Mesenteric fat pad (tissue), 1 donor: ENCODE data around the gene NCOA3. TPM values are rescaled to one million over a fixed set of nuclear protein-coding genes. Genes with fewer than 3 reads are reported as not detected.
"Not testable (repeated sequence)": the region's sequence is repeated elsewhere in the genome, so short reads cannot be mapped to it uniquely, and the experiment has no call there.

Experiments
- DNase-seq: peaks from one replicate; pipeline ENCODE4 v3.0.0-alpha.2; 2020; ENCODE audit warnings: low spot score
- long read RNA-seq: library from polyadenylated mRNA; unstranded; transcript quantifications from one replicate; pipeline ENCODE4 v2.0.0, GENCODE V29; 2020
- total RNA-seq: library from RNA; stranded (reverse); fragmentation: NEBNext Ultra II Directional; extraction: Animal tissue kit (Norgen Biotek cat#: 25700); gene quantifications from one replicate; pipeline ENCODE4 v1.2.1, GENCODE V29; 2021
- donor health status: DM: yes; HTN: yes; CAD: no.

Gene NCOA3
- 37.0 TPM for total RNA-seq
- long read RNA-seq, partial matches to known transcripts: 4 of 13 reads
- long read RNA-seq, other reads (novel, unspliced or antisense): 9 of 13 reads

DNA sequence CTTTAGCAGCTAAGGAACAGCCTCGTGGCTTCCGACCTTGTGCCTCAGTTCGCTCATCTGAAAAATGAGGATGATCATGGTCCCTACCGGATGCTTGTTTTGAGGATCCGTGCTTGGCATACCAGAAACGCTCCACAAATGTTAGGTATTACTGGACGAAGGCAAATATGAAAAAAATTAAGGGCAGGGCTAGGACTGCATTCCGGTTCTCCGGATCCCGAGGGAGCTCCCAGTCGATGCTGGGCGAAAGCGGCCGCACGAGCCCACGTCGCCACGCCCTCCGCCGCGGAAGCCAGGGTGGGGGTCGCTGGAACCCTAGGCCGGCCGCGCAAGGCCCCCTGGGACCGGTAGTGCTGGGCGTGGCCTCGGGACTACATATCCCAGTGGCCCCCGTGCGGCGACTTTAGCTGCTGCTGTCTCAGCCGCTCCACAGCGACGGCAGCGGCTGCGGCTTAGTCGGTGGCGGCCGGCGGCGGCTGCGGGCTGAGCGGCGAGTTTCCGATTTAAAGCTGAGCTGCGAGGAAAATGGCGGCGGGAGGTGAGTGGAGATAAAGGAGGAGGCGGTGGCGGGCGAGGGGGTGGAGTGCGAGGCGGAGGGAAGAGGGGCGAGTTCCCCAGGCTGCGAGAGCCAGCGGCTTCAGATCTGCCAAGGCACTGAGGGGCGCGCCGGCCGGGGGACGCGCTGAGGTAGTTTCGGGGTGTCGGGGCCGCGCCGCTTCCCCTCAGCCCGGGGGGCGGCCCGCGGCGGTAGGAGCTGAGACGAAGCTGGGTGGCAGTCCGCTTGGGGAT is at the start of gene NCOA3:
TSS of gene NCOA3 (plus strand) at position 406 of the 789 bp plus-strand sequence. CDS start 120,361 bp downstream, outside the sequence.
- DNase-seq: peak; percentile 97

DNA sequence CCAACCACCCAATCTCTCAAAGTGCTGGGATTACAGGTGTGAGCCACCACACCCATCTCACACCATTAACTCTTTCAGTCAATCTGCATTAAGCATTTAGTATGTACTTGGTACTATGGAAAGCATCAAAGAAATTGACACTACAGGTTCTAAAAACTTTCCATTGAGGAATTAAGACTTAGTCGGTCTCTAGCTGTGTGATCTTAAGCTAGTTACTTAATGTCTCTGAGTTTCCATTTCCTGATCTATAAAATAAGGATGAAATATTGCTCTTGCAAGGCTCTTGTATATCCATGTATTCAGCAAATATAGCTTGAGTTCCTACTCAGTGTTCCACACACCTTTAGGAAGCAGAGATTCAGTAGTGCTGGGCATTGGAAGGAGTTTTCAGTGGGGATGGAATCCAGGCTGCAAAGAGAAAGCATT is 48.9 kb upstream of the NCOA3 start:
- DNase-seq: no peak

DNA sequence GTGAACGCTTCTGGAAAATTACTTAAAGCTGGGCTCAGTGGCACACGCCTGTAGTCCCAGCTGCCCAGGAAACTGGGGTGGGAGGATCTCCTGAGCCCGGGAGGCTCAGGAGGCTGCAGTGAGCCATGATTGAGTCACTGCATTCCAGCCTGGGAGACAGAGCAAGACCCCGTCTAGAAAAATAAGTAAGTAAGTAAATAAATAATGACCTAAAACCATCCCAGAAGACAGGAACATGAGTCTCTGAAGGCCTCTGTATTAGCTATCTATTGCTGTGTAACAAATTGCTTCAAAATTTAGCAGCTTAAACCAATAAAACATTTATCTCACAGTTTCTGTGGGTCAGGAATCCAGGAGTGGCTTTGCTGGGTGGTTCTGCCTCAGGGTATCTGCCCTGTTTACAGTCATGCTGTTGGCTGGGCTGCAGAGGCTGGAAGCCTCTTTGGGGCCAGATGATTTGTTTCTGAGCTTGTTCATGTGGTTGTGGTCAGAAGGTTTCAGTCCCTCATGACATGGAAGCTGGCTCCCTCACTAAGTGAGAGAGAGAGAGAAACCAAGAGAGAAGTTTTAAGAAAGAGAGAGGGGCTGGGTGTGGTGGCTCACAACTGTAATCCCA is 48.4 kb upstream of the NCOA3 start:
- no peak for DNase-seq

DNA sequence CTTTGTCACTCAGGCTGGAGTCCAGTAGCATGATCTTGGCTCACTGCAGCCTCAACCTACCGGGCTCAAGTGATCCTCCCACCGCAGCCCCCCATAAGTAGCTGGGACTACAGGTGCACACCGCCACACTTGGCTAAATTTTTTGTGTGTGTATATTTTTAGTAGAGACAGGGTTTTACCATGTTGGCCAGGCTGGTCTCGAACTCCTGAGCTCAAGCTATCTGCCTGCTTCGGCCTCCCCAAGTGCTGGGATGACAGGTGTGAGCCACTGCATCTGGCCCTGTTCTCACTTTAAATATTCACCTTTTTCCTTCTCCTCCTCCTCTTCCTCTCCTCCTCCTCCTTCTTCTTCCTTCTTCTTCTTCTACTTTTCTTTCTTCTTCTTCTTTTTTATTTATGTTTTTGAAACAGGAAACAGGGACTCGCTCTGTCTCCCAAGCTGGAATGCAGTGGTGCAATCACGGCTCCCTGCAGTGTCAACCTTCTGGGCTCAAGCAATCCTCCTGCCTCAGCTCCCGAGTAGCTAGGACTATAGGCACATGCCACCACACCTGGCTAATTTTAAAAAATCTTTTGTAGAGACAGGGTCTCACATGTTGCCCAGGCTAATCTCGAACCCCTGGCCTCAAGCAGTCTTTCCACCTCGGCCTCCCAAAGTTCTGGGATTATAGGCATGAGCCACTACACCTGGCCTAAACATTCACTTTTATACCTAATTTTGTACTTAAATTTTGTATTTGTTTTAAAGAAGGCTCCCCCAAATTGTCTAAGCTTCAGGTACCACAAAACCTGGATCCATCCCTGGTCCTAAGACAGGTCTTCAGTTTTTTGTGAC is 47.2 kb upstream of the NCOA3 start:
- no peak for DNase-seq

DNA sequence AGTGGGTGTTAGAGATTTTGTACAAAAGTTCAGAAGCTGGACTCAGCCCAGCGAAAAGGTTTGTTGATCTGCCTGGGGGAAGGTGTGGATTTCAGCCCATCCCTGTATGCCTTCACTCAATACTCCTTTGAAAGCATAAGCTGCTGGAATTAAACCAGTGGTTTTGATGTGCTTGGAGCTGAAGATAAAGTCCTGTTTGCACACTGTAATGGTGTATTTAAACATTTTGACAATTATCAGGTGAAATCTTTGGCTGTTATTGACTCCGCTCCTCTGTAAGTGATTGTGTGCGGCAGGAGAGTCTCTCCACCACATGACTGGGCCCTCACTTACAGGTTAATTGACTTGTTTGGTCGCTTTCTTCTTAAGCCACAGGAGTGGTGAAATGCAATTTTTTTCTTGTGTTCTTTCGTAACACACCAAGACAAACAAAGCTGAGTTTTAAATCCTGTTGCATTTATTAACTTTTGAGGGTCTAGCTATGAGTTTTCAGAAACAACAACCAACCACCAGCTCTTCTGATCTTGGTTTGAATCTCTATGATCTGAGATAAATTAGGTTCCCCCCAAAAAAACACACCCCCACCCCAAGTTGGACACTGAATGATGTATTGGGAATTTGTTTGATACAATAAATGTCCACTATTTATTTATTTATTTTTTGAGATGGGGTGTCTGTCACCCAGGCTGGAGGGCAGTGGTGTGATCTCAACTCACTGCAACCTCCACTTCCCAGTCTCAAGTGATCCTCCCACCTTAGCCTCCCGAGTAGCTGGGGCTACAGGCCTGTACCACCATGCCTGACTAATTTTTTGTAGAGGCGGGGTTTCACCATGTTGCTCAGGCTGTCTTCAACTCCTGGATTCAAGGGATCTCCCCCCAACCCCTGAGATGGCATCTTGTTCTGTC is 46.3 kb upstream of the NCOA3 start:
- no peak for DNase-seq

DNA sequence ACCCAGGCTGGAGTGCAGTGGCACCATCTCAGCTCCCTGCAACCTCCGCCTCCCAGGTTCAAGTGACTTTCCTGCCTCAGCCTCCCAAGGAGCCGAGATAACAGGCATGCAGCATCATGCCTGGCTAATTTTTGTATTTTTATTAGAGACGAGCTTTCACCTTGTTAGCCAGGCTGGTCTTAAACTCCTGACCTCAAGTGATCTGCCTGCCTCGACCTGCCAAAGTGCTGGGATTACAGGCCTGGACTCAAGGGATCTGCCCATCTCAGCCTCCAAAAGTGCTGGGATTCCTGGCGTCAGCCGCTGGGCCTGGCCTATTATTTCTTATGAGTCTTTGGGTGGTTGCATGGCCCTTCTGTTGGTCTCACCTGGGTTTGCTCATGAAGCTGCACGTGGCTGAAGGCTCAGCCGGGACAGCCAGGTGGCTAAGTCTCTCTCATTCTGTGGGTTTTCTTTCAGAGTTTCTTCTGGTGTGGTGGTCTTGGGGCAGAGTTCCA is 45.6 kb upstream of the NCOA3 start:
- no peak for DNase-seq

DNA sequence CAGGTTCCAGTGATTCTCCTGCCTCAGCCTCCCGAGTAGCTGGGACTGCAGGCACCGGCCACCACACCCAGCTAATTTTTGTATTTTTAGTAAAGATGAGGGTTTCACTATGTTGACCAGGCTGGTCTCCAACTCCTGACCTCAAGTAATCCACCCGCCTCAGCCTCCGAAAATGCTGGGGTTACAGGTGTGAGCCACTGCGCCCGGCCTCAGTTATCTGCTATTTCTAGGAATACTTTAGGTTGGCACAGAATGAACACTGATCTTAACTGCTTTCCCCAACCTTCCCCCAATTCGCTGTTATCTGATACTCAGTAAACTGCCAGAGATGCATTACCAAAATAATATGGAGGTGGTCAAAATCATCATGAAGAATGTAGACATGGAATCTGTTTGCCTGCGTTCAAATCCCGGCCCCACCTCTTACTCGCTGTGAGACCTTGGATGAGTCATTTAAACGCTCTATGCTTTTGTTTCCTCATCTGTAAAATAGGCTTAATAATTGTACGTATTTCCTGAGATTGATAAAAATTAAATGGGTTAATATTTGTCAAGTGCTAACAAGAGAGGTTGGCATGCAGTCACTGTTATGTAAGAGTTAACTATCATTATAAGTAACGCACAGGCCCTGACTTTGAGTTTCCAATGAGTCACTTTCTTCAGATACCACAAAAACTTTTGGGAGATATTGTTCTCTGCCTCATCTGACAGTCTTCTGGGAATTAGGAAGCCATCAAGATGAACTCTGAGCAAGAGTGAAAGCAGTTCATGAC is 44.5 kb upstream of the NCOA3 start:
- DNase-seq: no peak

DNA sequence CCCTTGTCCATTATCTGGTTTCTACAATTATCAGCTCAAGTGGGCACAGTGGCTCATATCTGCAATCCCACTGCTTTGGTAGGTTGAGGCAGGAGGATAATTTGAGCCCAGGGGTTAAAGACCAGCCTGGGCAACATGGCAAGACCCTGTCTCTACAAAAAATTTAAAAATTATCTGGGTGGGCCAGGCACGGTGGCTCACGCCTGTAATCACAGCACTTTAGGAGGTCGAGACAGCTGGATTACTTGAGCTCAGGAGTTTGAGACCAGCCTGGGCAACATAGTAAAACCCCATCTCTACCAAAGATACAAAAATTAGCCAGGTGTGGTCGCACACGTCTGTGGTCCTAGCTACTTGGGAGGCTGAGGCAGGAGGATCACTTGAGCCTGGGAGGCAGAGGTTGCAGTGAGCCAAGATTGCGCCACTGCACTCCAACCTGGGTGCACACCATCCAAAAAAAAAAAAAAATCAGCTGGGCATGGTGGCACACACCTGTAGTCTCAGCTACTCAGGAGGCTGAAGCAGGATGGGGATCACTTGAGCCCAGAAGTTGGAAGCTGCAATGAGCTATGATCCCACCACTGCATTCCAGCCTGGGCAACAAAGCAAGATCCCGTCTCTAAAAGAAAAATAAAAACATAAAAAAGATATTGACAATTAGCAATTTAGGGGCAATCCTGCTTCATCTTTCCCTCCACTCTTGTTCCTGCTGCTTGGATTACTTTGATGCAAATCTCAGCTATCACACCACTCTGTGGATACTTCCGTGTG is 43.2 kb upstream of the NCOA3 start:
- not testable (repeated sequence) for DNase-seq

DNA sequence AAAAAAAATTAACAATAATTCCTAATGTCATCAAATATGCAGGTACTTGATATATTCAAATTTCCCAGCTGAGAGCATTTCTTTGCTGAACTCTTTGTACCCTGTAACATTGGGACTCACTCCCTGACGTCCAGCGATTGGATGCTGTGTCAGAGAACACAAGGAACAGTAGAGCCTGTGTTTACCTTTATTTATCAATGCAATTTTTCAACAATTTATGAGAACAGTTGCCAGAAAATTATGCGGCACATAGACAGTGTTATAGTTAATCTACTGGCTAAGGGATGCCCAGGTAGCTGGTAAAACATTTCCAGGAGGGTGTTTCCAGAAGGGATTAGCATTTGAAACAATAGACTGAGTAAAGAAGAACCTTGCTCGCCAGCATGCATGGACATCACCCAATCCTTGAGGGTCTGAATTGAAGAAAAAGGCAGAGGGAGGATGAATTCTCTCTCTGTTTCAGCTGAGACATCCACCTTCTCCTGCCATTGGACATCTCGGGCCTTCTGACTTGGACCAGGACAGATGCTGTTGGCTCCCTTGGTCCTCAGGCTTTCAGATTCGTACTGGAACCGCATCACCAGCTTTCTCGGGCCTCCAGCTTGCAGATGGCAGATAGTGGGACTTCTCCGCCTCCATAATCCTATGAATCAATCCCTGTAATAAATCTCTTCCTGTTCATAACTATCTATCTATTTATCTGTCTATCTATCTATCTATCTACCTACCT is 42.2 kb upstream of the NCOA3 start:
- DNase-seq: no peak

DNA sequence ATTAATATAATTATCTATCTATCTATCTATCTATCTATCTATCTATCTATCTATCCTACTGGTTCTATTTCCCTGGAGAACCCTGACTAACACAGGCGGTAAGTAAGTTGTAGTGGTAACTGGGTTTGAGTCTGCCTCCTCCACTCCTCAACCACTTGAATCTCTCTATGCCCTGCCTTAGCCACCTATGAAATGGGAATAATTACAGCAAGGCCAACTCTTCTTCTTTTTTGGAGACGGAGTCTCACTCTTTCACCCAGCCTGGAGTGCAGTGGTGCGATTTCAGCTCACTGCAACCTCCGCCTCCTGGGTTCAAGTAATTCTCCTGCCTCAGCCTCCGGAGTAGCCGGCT is 41.0 kb upstream of the NCOA3 start:
- DNase-seq: not testable (repeated sequence)

DNA sequence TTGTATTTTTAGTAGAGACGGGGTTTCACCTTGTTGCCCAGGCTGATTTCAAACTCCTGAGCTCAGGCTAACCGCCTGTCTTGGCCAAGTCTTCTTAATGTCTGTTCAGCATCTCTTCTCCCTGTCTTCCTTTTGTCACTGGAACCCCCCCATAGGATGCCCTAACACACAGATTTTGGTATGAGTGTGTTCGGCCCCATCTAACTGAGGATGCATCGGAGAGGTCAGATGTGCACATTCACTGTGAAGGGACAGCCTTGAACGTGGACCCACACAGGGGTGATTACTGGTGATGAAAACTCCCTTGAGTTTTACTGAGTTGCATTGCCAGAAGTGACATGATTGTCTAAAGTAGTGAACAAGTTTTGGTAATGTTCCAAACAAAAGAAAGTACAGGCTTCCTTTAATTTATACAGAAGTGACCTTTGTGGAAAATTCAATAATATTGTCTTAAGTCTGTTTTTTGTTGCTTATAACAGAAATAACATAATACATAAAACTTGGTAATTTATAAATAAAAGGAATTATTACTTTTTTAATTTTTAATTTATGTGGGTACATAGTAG is 40.5 kb upstream of the NCOA3 start:
- DNase-seq: no peak

DNA sequence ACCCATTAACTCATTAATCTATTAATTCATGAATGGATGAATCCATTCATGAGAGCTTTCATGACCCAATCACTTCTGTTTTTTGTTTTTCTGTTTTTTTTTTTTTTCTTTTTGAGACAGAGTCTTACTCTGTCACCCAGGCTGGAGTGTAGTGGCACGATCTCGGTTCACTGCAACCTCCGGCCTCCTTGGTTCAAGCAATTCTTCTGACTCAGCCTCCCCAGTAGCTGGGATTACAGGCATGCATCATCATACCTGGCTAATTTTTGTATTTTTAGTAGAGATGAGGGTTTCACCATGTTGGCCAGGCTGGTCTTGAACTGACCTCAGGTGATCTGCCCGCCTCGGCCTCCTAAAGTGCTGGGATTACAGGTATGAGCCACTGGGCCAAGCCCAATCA is 39.8 kb upstream of the NCOA3 start:
- DNase-seq: not testable (repeated sequence)

DNA sequence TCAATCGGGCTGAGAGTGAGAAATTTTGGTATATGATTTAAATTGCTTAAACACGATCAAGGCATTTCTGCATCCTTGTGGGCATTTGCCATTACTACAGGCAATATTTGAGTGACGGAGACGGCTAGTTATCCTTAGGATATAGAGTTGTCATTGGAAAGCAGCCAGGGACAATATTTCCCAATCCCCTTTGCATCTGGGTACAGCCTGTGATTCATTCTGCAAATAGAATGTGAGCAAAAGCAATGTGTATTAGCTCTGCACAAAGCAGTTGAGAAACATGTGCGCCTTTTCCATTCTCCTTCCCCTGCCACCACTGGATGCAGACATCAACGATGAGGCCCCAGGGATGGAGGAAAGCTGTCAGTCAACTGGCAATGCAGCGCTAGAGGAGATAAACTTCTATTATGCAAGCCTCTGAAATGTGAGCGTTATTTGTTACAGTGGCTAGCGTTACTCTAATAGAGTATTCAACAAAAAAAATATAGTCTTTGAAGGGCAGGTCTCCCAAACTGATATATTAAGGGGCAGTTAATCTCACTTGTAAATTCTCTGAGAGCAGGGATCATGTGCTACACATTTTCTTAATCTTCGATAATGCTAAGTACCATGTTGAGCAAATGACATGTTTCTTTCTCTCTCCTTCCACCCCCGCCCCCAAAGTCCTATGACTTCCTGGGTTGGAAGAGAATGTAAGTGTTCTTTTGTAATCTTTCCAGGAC is 37.1 kb upstream of the NCOA3 start:
- DNase-seq: no peak

DNA sequence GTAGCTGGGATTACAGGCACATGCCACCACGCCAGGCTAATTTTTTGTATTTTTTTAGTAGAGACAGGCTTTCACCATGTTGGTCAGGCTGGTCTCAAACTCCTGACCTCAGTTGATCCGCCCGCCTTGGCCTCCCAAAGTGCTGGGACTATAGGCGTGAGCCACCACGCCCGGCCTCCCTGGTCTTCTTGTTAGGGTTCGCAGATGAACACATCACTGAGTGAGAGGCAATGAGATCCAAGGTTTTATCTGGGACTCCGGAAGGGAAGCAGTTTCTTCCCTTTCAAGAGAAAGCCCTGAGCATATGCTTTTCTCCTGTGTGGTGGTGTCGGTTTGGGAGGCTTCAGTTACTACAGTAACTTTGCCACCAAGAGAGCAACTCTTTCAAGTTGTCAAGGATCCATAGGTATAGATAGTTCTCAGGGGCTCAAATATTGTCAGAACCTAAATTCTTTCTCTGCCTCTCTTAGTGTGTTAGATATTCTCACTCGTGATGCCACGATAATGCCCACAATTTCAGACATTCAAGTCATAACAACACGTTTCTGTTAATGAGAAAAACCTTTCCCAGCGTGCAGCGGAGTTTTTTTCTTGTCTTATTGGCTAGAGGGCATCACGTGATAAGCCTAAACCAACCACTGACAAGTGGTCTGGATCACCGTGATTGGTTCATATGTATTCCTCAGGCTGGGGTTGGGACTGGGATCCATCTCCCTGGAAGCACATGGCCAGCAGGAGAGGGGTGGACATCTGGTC is 36.2 kb upstream of the NCOA3 start:
- DNase-seq: no peak

DNA sequence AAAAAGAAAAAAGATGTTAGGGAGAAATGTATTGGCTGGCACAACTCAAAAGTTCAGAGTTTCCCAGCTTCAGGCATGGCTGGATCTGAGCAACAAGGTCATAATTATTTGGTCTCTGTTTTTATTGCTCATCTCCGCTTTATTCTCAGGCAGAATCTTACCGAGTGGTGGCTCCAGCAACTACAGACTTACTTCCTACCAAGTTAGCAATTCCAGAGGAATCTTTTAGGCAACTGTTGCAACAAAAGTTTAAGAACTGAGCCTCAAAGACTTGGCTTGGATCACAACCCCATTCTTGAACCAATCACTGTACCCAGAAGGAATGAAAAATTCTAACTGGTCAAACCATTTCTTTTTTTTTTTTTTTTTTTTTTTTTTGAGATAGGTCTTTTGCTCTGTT is 35.5 kb upstream of the NCOA3 start:
- DNase-seq: no peak

DNA sequence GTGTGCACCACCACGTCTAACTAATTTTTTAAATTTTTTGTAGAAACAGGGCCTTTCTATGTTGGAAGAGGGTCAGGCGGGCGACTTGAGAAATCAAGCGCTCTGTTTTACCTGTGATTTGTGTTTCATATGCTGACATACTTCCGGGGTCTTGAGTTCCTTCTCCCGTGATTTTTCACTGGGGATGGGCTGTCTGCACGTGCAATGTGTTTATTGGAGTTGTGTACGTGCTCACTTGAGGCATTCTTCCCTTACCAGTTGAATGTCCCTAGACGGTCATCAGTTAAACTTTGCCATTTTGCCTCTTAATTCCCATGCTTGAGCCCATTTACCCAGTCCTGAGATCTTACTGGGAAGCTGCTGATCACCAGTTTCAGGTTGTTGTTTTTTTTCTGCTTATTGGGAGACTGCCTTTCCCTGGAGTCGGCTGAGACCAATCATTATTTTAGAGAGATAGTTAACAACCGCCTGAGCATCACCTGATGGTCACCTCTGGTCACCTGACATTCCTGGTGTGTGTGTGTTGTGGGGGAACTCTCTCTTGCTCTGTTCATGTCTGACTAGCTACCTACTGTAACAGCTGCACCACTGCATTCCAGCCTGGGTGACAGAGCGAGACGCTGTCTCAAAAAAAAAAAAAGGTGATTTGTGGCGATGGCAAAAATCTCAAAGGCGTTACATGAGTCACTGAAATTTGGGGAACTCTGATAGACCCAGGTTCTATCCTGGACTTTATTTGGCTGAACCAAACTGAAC is 34.8 kb upstream of the NCOA3 start:
- no peak for DNase-seq
